ENCODE data around the gene PHF11.

The PHF11 gene

GRCh38 chr13:49498206-49498605 lies 2.5 kb downstream of the PHF11 start:
- no peak for DNase-seq (ENCODE audit: low spot score)

GRCh38 chr13:49499889-49500660 lies 4.3 kb downstream of the PHF11 start:
- DNase-seq (ENCODE audit: low spot score), result no peak

GRCh38 chr13:49502954-49503353 lies 7.2 kb downstream of the PHF11 start:
- DNase-seq (ENCODE audit: low spot score), result no peak

- no peak for DNase-seq (ENCODE audit: low spot score)
Observed at GRCh38 chr13:49503951-49504350, 8.2 kb downstream of the PHF11 start.

GRCh38 chr13:49512578-49512977 lies 16.8 kb downstream of the PHF11 start:
- DNase-seq (ENCODE audit: low spot score), result no peak

DNA sequence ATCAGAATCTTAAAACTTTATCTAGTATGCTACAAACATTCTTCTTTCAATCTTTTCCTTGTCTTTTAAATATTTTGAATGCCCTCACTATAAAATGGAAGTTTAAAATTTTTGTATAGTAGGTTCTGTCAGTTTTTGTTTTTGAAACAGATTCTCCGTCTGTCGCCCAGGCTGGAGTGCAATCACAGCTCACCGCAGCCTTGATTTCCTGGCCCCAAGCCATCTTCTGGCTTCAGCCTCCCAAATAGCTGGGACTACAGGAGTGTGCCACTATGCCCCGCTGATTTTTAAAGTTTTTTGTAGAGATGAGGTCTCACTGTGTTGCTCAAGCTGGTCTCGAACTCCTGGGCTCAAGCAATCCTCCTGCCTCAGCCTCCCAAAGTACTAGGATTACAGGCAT lies 20.7 kb downstream of the PHF11 start:
- DNase-seq (ENCODE audit: low spot score), result no peak

DNA sequence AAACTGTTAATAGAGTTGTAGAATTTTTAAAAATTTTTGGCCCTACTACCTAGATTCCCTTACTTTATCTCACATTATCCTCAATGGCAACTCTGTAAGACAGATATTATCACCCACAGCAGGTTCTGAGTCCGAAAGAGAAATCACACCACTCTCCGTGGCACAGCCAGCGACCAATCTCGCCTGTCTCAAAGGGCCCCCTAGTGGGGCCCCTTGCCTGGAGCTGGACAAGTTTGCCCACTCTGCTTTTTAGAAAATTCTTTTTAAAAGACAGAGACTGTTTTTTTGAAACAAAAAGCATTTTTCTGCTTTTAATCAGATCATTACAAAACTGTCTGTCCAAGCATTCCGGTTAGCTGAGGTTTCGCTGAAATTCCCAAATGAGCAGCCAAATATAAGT lies 21.7 kb downstream of the PHF11 start:
- DNase-seq (ENCODE audit: low spot score), result no peak

GRCh38 chr13:49521224-49521623 lies 25.5 kb downstream of the PHF11 start:
- DNase-seq (ENCODE audit: low spot score), result no peak

DNA sequence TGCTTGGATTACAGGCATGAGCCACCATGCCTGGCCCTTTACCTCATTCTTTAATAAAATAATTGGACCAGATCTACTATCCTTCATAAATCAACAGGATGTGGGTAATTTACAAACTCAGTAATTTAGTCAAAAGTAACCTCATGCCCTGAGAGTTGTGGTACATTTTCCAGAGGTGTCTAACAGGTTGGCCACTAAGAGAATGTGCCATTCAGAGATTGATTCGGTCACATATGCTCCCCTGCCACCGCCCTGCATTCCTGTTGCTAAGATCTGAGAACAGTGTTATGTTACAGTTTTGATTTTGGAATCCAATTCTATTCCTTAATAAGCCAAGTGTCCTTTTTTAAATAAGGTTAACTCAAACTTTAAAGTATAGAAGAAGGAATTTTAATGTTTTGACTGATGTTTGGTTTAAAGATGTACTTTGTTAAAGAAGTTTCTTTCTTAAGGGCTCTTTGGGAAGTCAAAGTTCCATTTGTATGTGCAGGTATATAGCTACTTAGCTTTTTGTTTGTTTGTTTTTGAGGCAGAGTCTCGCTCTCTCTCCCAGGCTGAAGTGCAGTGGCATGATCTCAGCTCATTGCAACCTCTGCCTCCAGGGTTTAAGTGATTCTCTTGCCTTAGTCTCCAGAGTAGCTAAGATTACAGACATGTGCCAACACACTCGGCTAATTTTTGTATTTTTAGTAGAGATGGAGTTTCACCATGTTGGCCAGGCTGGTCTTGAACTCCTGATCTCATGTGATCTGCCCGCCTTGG lies 29.2 kb downstream of the PHF11 start:
- DNase-seq (ENCODE audit: low spot score), result peak; percentile 17

- no peak for DNase-seq (ENCODE audit: low spot score)
Observed at GRCh38 chr13:49527123-49527522, 31.4 kb downstream of the PHF11 start.

- DNase-seq (ENCODE audit: low spot score), result no peak
Observed at GRCh38 chr13:49528161-49528560, 32.4 kb downstream of the PHF11 start.

DNA sequence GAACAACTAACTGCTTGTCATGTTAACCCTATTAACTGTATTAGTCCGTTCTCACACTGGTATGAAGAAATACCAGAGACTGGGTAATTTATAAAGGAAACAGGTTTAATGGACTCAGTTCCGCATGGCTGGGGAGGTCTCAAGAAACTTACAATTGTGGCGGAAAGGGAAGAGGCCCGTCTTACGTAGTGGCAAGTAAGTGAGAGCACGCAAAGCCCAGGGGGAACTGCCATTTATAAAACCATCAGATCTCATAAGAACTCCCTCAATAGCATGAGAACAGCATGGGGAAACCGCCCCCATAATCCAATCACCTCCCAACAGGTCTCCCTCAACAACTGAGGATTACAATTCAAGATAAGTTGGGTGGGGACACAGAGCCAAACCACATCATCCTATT lies 34.7 kb downstream of the PHF11 start:
- DNase-seq (ENCODE audit: low spot score), result no peak

GRCh38 chr13:49532593-49532992 lies 36.8 kb downstream of the PHF11 start:
- no peak for DNase-seq (ENCODE audit: low spot score)

- DNase-seq (ENCODE audit: low spot score), result no peak
Observed at GRCh38 chr13:49533011-49533410, 37.3 kb downstream of the PHF11 start.

- no peak for DNase-seq (ENCODE audit: low spot score)
Observed at GRCh38 chr13:49533591-49534269, 38.0 kb downstream of the PHF11 start.

DNA sequence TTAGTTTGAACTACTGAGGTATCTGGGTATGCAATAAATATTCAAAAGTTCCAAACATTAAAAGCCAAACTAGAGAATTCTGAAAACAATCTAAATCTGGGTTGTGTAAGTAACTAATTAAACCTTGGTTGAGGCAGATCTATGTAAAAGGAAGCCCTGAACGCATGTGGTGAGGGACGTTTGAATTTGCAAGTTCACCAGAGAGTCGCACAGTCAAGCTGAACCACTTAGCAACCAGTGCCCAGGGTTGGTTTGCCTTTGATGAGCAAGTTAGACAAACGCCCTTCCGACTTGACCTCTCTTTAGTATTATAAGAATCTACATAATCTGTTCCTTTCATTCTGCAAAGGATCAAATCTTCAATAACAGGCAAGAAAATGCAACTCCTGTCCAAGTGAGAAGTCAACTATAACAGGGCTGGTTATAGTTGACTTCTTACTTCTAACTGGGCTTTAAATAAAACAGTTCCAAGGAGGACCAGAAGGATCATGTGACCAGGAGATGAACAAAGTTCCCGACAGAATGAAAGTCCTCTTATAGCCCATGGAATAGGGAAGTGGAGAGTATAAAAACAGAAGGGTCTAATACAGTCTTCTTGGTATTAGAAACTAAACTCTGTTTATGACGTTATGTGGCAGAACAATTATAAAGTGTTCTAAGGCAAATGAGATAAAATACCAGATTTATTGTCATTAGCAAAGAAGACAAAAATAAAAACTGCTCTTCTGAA lies 40.6 kb downstream of the PHF11 start:
- DNase-seq (ENCODE audit: low spot score), result no peak

- DNase-seq (ENCODE audit: low spot score), result no peak
Observed at GRCh38 chr13:49538404-49538803, 42.7 kb downstream of the PHF11 start.

DNA sequence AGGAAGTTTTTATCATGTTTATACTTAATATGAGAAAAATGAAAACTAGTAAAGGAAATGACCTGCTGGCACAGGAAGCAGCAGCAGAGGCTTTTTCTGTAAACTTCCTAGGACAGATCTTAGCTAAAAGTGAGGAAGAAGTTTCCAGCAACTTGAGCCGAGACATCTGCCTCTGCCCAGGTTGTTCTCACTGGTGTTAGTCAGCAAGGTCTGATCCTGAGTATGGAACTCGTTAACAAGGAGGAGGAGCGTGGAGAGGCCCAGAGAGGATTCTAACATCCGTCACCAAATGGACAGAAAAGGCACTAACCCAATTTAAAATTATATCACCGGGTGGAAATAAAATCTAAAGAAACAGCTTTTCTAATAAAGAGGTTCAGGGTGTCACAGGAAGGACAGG lies 43.6 kb downstream of the PHF11 start:
- no peak for DNase-seq (ENCODE audit: low spot score)

GRCh38 chr13:49539746-49540145 lies 44.0 kb downstream of the PHF11 start:
- DNase-seq (ENCODE audit: low spot score), result no peak

GRCh38 chr13:49540552-49540951 lies 44.8 kb downstream of the PHF11 start:
- DNase-seq (ENCODE audit: low spot score), result no peak

GRCh38 chr13:49543656-49544055 lies 47.9 kb downstream of the PHF11 start:
- no peak for DNase-seq (ENCODE audit: low spot score)

- no peak for DNase-seq (ENCODE audit: low spot score)
Observed at GRCh38 chr13:49545661-49546060, 49.9 kb downstream of the PHF11 start.
